OCI-LY1 (cell line): ENCODE measurements around the gene SP110.

Experiments used
- H2AFZ ChIP-seq: fragments of 200-600 bp; sonication (generic), shearing (Covaris generic); 2 replicates; pipeline ENCODE4 v1.6.0; 2014; ENCODE audit warnings: antibody characterized with exemption, mild to moderate bottlenecking, low read length
- H3F3A ChIP-seq: fragments of 200-600 bp; sonication (generic), shearing (Covaris generic); 2 replicates; pipeline ENCODE4 v1.6.0; 2014; ENCODE audit warnings: mild to moderate bottlenecking, antibody characterized with exemption, low read length, moderate library complexity; ENCODE audit not compliant: insufficient read depth
- H3K27ac ChIP-seq: fragments of 200-600 bp; sonication (generic); 2 replicates; pipeline ENCODE4 v1.5.1; 2014; ENCODE audit warnings: low read length, mixed run types, mild to moderate bottlenecking, low read depth; ENCODE audit not compliant: poor library complexity, severe bottlenecking
- H3K27me3 ChIP-seq: fragments of 200-600 bp; sonication (generic); 2 replicates; pipeline ENCODE4 v1.6.0; 2014; ENCODE audit warnings: antibody characterized with exemption, mild to moderate bottlenecking, low read length, moderate library complexity; ENCODE audit not compliant: insufficient read depth
- H3K36me3 ChIP-seq: fragments of 200-600 bp; sonication (generic); 2 replicates; pipeline ENCODE4 v1.6.1; 2014; ENCODE audit warnings: mild to moderate bottlenecking, antibody characterized with exemption, low read length, moderate library complexity, mixed read lengths; ENCODE audit not compliant: insufficient read depth
- H3K4me1 ChIP-seq: fragments of 200-600 bp; sonication (generic); 2 replicates; pipeline ENCODE4 v1.5.1; 2014; ENCODE audit warnings: mild to moderate bottlenecking, low read length, moderate library complexity; ENCODE audit not compliant: insufficient read depth, severe bottlenecking
- H3K4me2 ChIP-seq: fragments of 200-600 bp; sonication (generic), shearing (Covaris generic); 2 replicates; pipeline ENCODE4 v1.6.1; 2014; ENCODE audit warnings: low read length
- H3K4me3 ChIP-seq: fragments of 200-600 bp; sonication (generic); 2 replicates; pipeline ENCODE4 v1.5.1; 2014; ENCODE audit warnings: low read length, low read depth, mild to moderate bottlenecking, mixed read lengths; ENCODE audit not compliant: poor library complexity, severe bottlenecking
- H3K79me2 ChIP-seq: fragments of 200-600 bp; shearing (Covaris generic); 2 replicates; pipeline ENCODE4 v1.6.1; 2016; ENCODE audit warnings: mixed run types, low read length, mixed read lengths; ENCODE audit not compliant: insufficient read depth
- H3K9ac ChIP-seq: fragments of 200-600 bp; sonication (generic), shearing (Covaris generic); 2 replicates; pipeline ENCODE4 v1.6.1; 2014; ENCODE audit warnings: mild to moderate bottlenecking, low read length, mixed read lengths
- H3K9me2 ChIP-seq: fragments of 200-600 bp; sonication (generic), shearing (Covaris generic); 2 replicates; pipeline ENCODE4 v1.6.1; 2014; ENCODE audit warnings: low read depth, mild to moderate bottlenecking, low read length, mixed read lengths
- H3K9me3 ChIP-seq: fragments of 200-600 bp; shearing (Covaris generic); 2 replicates; pipeline ENCODE4 v1.6.1; 2014; ENCODE audit warnings: low read length, mixed read lengths
- H4K20me1 ChIP-seq: fragments of 200-600 bp; sonication (generic), shearing (Covaris generic); 2 replicates; pipeline ENCODE4 v1.6.0; 2016; ENCODE audit warnings: mild to moderate bottlenecking, low read length; ENCODE audit not compliant: insufficient read depth
- EZH2 ChIP-seq: fragments of 200-600 bp; sonication (generic), shearing (Covaris generic); IDR thresholded peaks from 2 replicates; pipeline ENCODE4 v1.8.0; 2017; ENCODE audit warnings: borderline replicate concordance, mixed run types, mild to moderate bottlenecking, antibody characterized with exemption, low read length, moderate library complexity, mixed read lengths
- TF ChIP-seq, protein P1 (sequence below): fragments of 200-600 bp; sonication (generic), shearing (Covaris generic); IDR thresholded peaks from 2 replicates; pipeline ENCODE4 v1.5.1; 2017; ENCODE audit warnings: mild to moderate bottlenecking, antibody characterized with exemption, low read length, moderate library complexity, mixed read lengths

Gene SP110

DNA sequence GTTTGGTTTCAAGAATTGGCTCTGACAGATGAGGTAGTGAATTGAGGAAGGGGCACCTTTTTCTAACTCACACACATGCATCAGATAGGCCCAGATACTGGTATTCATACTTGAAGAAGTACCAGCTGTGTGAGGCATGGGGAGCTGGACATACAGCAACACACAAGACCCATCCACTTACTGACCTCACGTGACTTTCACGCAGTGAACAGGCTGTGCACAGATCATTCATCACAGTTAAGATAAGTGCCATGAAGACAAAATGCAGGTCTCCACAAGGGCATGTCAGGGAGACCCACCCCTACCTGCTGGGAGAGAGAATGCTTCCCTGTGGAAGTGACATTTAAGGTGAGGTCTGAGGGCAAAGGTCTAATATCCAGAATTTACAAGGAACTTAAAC is 38.6 kb downstream of the SP110 start:
- Histone ChIP-seq H3K9ac (no peak overlapping the region), H2AFZ (no peak overlapping the region), H3K4me1 (no peaks in the 10 kb centered on the region), H4K20me1 (no peaks in the 10 kb centered on the region), H3K4me2 (no peak overlapping the region), H3K9me3 (no peaks in the 10 kb centered on the region), H3F3A (no peaks in the 10 kb centered on the region), H3K27ac (no peak overlapping the region), H3K79me2 (no peaks in the 10 kb centered on the region), H3K9me2 (no peaks in the 10 kb centered on the region), H3K4me3 (no peak overlapping the region), H3K36me3 (peaks cover 95% of the 10 kb centered on the region), H3K27me3 (no peaks in the 10 kb centered on the region)
- no peak for TF ChIP-seq EZH2
- TF ChIP-seq, protein P1, sequence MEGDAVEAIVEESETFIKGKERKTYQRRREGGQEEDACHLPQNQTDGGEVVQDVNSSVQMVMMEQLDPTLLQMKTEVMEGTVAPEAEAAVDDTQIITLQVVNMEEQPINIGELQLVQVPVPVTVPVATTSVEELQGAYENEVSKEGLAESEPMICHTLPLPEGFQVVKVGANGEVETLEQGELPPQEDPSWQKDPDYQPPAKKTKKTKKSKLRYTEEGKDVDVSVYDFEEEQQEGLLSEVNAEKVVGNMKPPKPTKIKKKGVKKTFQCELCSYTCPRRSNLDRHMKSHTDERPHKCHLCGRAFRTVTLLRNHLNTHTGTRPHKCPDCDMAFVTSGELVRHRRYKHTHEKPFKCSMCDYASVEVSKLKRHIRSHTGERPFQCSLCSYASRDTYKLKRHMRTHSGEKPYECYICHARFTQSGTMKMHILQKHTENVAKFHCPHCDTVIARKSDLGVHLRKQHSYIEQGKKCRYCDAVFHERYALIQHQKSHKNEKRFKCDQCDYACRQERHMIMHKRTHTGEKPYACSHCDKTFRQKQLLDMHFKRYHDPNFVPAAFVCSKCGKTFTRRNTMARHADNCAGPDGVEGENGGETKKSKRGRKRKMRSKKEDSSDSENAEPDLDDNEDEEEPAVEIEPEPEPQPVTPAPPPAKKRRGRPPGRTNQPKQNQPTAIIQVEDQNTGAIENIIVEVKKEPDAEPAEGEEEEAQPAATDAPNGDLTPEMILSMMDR: no peak

DNA sequence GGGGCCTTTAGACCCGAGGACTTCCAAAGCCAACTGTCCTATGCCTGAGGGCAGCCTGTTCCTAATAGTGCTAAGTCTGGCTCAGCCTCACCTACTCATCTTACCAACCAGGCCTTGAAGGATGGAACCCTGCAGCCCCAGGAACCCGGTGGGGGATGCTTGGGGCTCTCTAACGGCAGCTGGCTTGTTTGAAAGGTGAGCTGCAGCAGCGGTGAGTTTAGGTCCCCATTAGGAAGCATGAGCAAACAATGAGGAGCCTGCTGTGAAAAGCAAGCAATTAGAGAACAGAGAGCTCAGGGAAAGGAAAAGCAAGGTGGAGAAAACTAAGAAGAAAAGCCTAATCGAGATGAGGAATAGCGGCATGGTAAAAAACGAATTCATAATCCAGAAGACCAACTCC is 39.9 kb downstream of the SP110 start:
- Histone ChIP-seq H3K4me3 (no peak overlapping the region), H4K20me1 (no peaks in the 10 kb centered on the region), H3K4me2 (no peak overlapping the region), H2AFZ (no peak overlapping the region), H3K9ac (no peak overlapping the region), H3K9me2 (no peaks in the 10 kb centered on the region), H3K9me3 (no peaks in the 10 kb centered on the region), H3K4me1 (no peaks in the 10 kb centered on the region), H3K27me3 (no peaks in the 10 kb centered on the region), H3K79me2 (no peaks in the 10 kb centered on the region), H3K27ac (no peak overlapping the region), H3K36me3 (peaks cover 97% of the 10 kb centered on the region), H3F3A (no peaks in the 10 kb centered on the region)
- TF ChIP-seq, protein P1: no peak
- no peak for TF ChIP-seq EZH2

GRCh38 chr2:230178546-230179485 is 41.0 kb downstream of the SP110 start:
- Histone ChIP-seq H3K9me2 (no peaks in the 10 kb centered on the region), H3K79me2 (no peaks in the 10 kb centered on the region), H3K4me3 (no peak overlapping the region), H3K9me3 (no peaks in the 10 kb centered on the region), H3K27ac (no peak overlapping the region), H3K9ac (no peak overlapping the region), H3K27me3 (no peaks in the 10 kb centered on the region), H3F3A (no peaks in the 10 kb centered on the region), H3K4me1 (no peaks in the 10 kb centered on the region), H3K36me3 (peaks cover 96% of the 10 kb centered on the region), H4K20me1 (no peaks in the 10 kb centered on the region), H3K4me2 (no peak overlapping the region), H2AFZ (no peak overlapping the region)
- TF ChIP-seq EZH2: no peak
- TF ChIP-seq, protein P1: no peak
